Measurements from ENCODE around the gene TFPI.

The TFPI gene

DNA sequence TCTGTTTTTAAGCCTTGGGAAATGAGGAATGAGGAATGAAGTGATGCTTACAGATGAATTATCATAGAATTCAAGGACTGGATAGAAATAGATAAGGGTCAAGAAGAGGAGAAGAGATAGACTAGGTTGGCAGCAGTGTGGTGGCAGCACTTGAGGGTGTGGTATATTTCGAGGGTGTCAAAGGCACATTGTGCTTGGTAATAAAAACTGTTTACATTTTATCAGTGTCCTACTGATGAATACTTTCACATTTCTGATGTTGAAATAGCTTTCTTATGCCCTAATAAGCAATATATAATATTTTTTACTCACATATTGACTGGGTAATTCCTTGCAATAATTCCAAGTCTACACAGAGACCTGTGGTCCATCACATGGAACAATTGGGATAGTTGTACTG, 3.4 kb downstream of the TFPI start:
- no peak for TF ChIP-seq CTCF (IDR thresholded peaks at IDR 0.05)

DNA sequence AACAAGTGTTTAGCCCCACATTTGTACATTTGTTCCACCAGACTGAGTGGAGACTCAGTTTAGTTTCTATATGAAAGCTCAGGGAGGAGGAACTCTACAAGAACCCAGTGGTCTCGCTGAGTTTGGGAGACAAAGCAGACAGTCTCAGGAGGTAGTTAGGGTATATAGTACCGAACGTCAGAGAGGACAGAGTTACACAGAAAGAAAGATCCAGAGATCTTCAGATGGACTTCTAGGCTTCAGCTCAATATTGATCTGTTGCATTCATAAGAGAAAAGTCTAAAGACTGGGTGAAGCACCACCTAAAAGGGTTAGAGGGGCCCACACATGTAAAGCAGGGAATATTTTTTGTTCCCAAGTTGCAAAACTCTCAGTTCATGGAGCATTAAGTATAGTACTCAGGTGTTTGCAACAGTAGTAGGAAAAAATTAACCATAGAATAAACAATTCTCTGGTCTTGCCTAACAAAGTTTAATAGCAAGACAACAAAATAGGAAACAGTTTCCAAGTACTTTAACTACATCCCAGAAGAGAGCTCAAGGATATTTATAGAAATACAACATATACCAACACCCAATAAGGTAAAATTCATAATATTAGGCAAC, 4.2 kb downstream of the TFPI start:
- TF ChIP-seq CTCF (IDR thresholded peaks at IDR 0.05), result no peak

- TF ChIP-seq CTCF (IDR thresholded peaks at IDR 0.05), result no peak
Measured at GRCh38 chr2:187549193-187549592, 5.0 kb downstream of the TFPI start.

- no peak for TF ChIP-seq CTCF (IDR thresholded peaks at IDR 0.05)
Measured at GRCh38 chr2:187548656-187549055, 5.6 kb downstream of the TFPI start.

DNA sequence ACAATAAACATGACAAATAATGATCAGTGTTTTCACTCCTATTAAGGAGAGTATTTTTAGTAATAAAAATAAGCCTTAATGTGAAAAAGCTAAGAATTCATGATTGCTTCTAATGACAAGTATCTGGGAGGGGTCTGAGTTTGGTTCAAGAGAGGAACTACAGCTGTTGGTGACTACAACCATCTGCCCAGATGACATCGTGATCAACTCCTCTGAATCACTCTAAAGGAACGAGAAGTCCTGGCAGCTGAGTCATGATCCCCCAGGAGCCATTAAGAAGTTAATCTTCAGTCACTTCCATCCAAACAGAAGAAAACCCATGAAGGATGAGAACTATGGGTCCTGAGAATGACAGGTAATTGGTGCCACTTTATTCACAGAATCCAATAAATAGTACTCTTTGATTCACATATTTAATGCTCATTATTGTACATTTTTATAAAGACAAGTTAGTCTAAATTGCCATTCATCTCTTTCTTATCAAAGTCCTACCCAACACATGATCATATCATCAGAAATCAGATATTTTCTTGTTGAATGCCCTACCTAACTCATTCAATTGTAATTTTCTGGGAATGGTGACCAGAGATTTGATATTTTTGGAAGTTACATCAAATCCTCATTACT, 6.8 kb downstream of the TFPI start:
- TF ChIP-seq CTCF (IDR thresholded peaks at IDR 0.05), result no peak

DNA sequence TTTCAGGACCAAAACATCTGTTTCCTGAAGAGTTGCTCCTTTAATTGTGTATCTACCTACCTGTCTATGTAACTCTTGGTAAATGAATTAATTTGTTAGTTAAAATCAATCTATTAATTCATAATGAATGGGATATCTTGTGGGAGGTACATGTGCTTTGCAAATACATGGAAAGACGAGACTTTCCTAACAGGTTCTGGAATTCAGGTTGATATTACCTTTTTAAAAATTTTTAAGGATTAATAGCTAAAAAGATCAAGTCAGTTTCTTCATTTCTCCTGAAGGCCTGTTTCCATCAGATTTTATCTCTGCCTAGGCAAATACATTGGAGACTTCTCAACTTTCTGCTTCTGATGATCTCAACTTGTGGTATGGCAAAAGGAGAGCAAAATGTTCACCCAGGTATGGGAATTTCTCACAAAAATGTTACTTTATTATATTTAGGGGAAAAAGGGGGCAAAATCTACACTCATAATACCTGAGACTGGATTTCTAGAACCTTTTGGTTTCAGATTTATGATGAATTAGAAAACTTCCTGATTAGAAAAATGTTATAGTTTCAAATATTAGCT, 7.4 kb downstream of the TFPI start:
- TF ChIP-seq CTCF (IDR thresholded peaks at IDR 0.05), result no peak

- no peak for TF ChIP-seq CTCF (IDR thresholded peaks at IDR 0.05)
Measured at GRCh38 chr2:187545238-187545751, 8.9 kb downstream of the TFPI start.
